Choroid plexus epithelial cell (primary cell): ENCODE results near the gene PLCL2.

ENCODE experiments used
- DNase-seq: peaks from one replicate; pipeline ENCODE4 v3.0.0-alpha.2; 2010; ENCODE audit warnings: low read depth
- H3K4me3 ChIP-seq: 2 replicates; pipeline ENCODE4 v1.5.1; 2011; ENCODE audit warnings: low read depth, mild to moderate bottlenecking, control low read depth, low read length, moderate library complexity
- TF ChIP-seq, protein P1 (sequence below): conservative IDR thresholded peaks from 2 replicates; pipeline ENCODE4 v1.5.1; 2011; ENCODE audit warnings: low read depth, mild to moderate bottlenecking, control low read depth, inconsistent platforms, low read length, moderate library complexity

The PLCL2 gene

DNA sequence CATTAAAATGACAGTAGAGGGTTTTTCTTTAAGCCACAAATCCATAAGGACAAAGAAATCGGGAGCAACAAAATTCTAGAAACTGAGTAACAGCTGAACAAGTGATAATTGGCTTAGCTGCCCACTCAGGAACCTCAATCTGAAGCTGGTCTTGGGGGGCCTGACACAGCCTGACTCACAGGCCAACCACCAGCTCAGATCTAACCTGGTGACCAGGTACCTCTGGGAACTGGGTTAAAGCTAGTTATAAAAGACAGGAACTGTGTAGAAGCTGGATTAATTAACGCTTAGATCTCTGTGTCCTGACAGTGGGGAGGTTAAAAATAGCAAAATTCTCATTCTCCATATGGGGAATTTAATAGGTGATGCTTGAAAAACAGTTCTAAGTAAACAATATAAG, 161.9 kb downstream of the PLCL2 start:
- no peak overlapping the region for H3K4me3 ChIP-seq
- TF ChIP-seq, protein P1, sequence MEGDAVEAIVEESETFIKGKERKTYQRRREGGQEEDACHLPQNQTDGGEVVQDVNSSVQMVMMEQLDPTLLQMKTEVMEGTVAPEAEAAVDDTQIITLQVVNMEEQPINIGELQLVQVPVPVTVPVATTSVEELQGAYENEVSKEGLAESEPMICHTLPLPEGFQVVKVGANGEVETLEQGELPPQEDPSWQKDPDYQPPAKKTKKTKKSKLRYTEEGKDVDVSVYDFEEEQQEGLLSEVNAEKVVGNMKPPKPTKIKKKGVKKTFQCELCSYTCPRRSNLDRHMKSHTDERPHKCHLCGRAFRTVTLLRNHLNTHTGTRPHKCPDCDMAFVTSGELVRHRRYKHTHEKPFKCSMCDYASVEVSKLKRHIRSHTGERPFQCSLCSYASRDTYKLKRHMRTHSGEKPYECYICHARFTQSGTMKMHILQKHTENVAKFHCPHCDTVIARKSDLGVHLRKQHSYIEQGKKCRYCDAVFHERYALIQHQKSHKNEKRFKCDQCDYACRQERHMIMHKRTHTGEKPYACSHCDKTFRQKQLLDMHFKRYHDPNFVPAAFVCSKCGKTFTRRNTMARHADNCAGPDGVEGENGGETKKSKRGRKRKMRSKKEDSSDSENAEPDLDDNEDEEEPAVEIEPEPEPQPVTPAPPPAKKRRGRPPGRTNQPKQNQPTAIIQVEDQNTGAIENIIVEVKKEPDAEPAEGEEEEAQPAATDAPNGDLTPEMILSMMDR, result no peak
- DNase-seq, result no peak

DNA sequence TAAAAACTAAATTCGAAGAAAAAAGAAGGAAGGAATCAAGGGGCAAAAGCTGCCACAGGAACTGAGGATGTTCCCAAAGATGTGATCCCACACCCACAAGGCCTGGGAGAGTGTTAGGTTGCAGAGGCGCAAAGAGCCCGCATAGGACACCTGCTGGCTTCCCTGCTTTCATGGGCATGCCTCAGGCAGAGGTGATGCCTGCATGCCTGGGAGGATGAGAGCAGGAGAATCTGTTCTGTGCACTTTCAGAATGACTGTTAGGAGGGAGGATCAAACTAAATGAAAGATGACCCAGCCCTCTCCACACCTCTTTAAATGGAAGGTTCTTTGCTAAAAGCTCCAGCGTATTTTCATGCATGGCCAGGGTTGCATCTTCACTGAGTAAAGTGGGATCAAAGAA, 162.4 kb downstream of the PLCL2 start:
- DNase-seq, result no peak
- TF ChIP-seq, protein P1, result no peak
- no peak overlapping the region for H3K4me3 ChIP-seq

DNA sequence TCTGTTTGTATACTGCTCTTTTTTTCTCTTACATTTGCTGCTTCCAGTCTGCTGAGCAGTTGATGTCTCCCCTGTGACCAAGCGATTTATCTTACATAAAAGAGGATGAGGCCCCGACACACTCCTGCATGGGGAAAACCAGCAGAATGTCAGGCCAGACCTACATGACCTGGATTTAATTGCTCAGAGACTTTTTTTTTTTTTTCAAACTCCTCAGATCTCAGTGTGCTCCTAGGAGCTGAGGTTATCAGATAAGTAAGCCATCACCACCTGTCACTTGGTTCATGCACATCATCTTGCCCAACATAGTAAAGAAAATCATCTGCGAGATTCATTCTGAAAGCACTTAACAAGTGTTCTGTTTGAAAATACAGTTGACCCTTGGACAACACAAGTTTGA, 163.1 kb downstream of the PLCL2 start:
- TF ChIP-seq, protein P1, result no peak
- H3K4me3 ChIP-seq, result no peak overlapping the region
- no peak for DNase-seq

- DNase-seq, result no peak
- no peak overlapping the region for H3K4me3 ChIP-seq
- TF ChIP-seq, protein P1, result no peak
These were observed 165.3 kb downstream of the PLCL2 start for GRCh38 chr3:17050071-17050470.

DNA sequence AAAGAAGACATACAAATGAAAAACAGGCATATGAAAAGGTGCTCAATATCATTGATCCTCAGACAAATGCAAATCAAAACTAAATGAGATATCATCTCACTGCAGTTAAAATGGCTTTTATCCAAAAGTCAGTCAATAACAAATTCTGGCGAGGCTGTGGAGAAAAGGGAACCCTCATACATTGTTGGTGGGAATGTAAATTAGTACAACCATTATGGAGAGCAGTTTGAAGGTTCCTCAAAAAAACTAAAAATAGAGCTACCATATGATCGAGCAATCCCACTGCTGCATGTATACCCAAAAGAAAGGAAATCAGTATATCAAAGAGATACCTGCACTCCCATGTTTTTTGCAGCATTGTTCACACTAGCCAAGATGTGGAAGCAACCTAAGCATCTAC, 165.8 kb downstream of the PLCL2 start:
- TF ChIP-seq, protein P1, result no peak
- H3K4me3 ChIP-seq, result no peak overlapping the region
- no peak for DNase-seq

DNA sequence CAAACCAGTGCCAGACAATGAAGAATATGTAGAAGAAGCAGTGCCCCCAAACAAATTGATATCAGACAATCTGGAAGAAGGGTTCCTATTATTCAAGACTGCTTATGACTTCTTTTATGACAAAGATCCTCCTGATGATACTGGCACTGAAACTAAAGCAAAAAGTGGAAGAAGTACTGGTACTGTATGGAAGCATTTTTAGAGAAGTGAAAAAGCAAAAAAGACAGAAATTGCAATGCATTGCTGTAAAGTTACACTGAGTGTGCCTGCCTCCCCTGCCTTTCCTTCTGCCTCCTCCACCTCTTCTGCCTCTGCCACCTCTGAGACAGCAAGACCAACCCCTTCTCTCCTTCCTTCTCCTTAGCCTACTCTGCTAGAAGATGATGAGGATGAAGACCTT, 167.6 kb downstream of the PLCL2 start:
- DNase-seq, result no peak
- TF ChIP-seq, protein P1, result no peak
- H3K4me3 ChIP-seq, result no peak overlapping the region

DNA sequence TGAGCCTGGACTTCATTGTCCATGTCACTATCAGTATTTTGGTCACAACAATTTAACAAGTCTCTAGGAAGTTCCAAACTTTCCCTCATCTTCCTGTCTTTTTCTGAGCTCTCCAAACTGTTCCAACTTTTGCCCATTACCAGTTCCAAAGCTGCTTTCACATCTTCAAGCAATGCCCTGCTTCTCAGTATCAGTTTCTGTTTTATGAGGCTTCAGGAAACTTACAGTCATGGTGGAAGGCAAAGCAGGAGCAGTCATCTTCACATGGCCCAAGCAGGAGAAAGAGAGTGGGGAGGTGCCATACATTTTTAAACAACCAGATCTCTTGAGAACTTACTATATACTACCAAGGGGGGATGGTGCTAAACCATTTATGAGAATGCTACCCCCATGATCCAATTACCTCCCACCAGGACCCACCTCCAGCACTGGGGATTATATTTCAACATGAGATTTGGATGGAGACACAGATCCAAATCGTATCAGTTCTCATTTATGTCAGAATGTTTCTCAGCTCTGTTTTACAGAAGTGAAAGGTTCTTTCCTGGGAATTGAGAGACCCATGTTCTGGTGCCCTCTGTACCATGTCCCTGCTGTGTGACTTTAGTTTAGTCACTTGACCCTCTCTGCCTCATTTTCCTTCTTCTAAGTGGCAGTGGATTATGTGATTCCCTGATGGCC, 169.7 kb downstream of the PLCL2 start:
- no peak for DNase-seq
- TF ChIP-seq, protein P1, result no peak
- no peak overlapping the region for H3K4me3 ChIP-seq
